Astrocyte of the hippocampus (primary cell): ENCODE results near the gene PPP1R3E.
"Not testable (repeated sequence)": the region's sequence is repeated elsewhere in the genome, so short reads cannot be mapped to it uniquely, and the experiment has no call there.

Source experiments
- DNase-seq: peaks from one replicate; pipeline ENCODE4 v3.0.0; 2011; ENCODE audit warnings: low read depth, low spot score

The PPP1R3E gene, protein sequence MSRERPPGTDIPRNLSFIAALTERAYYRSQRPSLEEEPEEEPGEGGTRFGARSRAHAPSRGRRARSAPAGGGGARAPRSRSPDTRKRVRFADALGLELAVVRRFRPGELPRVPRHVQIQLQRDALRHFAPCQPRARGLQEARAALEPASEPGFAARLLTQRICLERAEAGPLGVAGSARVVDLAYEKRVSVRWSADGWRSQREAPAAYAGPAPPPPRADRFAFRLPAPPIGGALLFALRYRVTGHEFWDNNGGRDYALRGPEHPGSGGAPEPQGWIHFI

DNA sequence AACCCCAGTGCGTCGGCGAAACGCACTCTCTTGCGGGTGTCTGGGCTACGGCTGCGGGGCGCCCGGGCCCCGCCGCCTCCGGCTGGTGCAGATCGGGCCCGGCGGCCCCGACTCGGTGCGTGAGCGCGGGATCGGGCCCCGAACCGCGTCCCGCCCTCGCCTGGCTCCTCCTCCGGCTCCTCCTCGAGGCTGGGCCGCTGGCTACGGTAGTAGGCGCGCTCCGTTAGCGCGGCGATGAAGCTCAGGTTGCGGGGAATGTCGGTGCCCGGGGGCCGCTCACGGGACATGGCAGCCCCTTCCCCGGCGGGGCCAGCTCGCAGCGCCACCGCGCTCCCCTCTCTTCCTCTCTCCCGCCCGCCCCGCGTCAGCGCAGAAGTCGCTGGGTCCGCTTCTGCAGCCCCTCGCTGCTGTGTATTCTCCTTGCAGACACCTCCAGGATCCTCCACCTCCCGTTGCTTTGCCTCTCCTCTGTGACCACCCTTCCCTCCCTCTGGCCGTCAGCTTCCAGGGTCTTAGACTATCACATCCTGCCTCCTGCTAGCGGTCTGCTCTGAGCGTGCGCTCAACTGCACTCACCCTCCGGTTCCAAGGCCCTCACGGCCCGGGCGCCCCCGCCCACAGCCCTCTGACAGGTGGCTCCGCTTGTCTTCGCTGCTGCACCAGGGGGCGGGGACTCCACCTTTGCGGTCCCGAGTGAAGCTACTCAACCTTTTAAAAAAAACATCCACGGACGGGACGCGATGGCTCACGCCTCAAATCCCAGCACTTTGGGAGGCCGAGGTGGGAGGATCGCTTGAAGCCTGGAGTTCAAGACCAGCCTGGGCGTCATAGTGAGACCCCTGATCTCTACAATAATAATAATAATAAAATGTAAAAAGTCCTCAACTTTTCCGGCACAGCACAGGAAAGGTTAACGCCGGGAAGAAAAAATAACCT, at the start of gene PPP1R3E:
TSS of gene PPP1R3E (minus strand) at position 570 of the 936 bp plus-strand sequence. CDS start at position 287, 283 bp downstream.
- DNase-seq = peak; percentile 74

GRCh38 chr14:23351681-23352505, 49.2 kb upstream of the PPP1R3E start:
- DNase-seq = peak; percentile 51

GRCh38 chr14:23349156-23349845, 46.6 kb upstream of the PPP1R3E start:
- DNase-seq = no peak

DNA sequence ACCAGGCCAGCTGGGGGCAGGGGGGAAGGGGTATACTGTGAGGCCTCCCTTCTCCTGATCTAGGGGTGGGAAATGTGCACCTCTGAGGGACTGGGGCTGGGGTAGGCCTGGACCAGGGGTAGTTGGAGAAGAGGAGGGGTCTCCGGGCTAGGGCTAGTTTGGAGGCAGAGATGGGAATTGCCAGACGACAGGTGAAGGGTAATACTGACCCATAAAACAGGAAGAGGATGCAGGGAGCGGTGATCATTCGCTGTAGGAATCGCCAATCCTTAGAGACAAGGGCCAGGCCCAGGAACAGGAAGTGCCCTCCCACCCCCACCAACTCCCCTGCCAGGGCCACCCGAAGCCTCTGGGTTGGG, 45.6 kb upstream of the PPP1R3E start:
- no peak for DNase-seq

GRCh38 chr14:23347406-23348296, 45.0 kb upstream of the PPP1R3E start:
- no peak for DNase-seq

DNA sequence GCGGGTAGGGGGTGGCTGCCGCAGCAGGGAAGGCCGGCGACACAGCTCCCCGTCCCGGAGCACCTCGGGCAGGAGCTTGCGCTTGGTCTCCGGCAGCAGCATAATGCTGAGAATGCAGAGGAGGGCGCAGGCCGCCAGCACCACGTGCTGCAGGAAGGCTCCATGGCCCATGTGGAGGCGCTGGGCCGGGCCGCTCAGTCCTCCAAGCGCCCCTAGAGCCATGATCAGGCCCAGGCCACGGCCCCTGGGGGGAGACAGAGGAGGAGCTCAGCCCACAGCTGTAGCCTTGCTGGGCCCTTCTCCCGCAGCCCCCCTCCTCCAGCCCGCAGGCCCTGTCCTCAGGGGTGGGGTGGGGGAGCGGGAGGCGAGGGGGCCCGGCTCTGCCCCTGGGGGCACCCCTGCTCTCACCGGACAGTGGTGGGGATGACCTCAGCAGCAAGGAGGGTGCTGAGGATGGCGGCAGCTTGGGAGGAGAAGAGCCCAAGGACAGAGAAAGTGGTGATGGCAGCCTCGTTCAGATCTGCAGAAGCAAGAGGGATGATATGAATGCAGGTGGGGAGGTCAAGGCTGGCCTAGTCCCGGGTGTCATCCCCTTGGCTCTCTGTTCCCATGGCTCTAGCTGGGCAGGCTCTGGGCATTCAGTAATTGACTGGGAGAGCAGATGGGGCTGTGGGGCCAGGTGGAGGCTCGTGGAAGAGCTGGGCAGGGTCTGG, 44.2 kb upstream of the PPP1R3E start:
- no peak for DNase-seq

DNA sequence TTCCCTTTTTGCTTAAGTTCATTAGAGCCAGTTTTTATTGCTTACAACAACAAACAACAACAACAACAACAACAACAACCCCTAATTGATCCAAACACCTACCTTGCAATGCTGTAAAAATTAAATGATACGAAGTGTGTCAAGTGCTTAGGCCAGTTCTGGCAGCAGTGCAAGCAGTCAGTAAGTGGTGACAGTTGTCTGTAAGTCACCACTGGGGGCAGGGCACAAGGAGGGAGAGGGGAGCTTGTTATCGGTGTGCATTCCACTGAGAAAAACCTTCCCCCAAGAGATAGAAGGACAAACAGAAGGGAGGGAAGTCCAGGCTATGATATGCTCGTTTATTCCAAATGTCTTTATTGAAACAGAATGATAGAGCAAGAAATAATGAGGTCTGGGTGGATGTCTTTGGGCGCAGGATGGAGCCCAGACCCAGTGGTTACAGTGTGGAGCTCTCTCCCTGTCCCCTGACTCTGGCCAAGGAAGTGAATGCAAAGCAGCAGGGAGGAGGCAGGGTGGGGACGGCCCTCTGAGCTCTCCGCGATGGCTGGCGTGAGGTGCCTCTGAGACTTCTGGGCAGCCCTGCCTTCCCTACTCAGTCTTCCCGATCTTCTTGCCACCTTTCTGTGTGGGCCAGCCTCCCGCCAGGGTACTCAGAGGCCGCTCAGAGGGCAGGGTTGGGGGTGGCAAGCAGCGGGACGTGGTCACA, 43.5 kb upstream of the PPP1R3E start:
- no peak for DNase-seq

GRCh38 chr14:23344481-23344880, 41.8 kb upstream of the PPP1R3E start:
- no peak for DNase-seq

DNA sequence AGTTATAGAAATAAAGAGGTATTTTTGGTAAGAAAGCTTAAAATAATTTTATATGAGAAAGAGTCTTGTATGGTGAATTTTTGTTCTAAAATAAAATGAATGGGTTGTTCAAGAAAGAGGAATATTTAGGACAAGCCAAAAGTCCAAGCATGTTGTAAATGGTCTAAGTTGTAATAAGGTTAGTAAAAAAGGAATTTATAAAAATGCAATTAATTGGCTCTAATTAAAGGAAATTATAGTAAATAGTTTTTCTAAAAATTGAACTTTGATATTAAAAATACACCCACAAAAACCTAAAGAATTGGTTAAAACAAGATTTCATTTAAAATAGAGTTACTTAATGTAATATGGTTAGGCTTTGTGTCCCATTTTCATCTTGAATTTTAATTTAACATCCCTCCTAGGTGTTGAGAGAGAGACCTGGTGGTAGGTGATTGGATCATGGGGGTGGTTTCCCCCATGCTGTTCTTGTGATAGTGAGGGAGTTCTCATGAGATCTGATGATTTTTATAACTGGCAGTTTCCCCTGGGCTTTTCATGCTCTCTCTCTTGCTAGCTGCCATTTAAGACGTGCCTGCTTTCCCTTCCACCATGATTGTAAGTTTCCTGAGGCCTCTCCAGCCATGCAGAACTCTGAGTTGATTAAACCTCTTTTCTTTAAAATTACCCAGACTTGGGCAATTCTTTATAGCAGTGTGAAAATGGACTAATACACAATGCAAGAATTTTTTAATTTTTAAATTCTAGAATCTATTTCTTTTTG, 37.0 kb upstream of the PPP1R3E start:
- no peak for DNase-seq

DNA sequence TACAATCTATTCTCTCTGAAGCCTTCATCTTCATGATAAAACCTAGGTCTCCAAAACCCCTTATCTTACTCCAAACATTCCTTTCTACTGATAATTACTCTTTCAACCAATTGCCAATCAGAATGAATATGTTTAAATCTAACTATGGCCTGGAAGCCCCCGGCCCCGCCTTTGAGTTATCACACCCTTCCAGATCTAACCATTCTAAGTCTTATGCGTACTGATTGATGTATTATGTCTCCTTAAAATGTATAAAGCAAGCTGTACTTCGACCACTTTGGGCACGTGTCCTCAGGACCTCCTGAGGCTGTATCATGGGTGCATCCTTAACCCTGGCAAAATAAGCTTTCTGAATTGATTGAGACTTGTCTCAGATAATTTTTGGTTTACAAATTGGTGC, 33.0 kb upstream of the PPP1R3E start:
- DNase-seq = no peak

GRCh38 chr14:23327947-23328744, 25.5 kb upstream of the PPP1R3E start:
- DNase-seq = peak; percentile 83

GRCh38 chr14:23326491-23327332, 24.1 kb upstream of the PPP1R3E start:
- no peak for DNase-seq

- DNase-seq = not testable (repeated sequence)
Measured at GRCh38 chr14:23325746-23326145, 23.1 kb upstream of the PPP1R3E start.

- DNase-seq = no peak
Measured at GRCh38 chr14:23324993-23325392, 22.3 kb upstream of the PPP1R3E start.

- DNase-seq = no peak
Measured at GRCh38 chr14:23324455-23324846, 21.8 kb upstream of the PPP1R3E start.

GRCh38 chr14:23323838-23324454, 21.3 kb upstream of the PPP1R3E start:
- no peak for DNase-seq
